ENCODE data around the gene RASA3.

Gene RASA3

DNA sequence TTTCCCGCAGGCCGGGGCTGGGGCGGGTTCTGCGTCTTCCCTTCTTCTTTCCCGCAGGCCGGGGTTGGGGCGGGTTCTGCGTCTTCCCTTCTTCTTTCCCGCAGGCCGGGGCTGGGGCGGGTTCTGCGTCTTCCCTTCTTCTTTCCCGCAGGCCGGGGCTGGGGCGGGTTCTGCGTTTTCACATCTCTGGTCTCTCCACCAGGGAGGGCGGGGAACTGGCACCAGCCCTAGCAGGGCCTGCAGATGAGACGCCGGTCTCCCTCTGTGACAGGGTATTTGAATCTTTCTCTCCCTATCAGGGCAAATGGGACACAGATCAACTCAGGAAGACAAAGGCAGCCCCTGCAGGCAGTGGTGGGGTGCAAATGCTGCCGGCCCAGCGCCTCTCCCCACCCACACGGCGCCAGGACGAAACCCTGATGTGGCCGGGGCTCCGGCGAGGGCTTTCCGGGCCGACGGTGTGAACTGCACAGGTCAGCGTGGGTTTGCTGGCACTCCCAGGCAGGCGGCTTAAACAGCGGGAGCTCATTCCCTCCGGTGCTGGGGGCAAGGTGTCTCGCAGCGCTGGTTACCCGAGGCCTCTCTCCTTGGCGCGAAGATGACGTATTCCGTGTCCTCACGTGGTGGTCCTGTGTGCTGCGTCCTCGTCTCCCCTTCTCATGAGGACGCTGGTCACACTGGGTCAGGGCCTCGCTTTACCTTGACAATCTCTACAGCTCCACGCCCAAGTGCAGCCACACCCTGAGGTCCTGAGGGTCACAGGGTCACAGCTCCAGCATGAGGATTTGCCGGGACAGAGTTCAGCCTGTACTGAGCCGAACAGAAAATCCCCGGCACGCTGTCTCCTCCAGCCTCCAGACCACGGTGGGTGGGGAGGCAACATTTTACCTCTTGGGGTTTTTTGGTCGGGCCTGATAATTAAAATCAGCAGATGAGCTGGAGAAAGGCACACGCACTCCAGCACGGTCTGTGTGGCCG lies 157.8 kb downstream of the RASA3 start:
- no peak for DNase-seq

DNA sequence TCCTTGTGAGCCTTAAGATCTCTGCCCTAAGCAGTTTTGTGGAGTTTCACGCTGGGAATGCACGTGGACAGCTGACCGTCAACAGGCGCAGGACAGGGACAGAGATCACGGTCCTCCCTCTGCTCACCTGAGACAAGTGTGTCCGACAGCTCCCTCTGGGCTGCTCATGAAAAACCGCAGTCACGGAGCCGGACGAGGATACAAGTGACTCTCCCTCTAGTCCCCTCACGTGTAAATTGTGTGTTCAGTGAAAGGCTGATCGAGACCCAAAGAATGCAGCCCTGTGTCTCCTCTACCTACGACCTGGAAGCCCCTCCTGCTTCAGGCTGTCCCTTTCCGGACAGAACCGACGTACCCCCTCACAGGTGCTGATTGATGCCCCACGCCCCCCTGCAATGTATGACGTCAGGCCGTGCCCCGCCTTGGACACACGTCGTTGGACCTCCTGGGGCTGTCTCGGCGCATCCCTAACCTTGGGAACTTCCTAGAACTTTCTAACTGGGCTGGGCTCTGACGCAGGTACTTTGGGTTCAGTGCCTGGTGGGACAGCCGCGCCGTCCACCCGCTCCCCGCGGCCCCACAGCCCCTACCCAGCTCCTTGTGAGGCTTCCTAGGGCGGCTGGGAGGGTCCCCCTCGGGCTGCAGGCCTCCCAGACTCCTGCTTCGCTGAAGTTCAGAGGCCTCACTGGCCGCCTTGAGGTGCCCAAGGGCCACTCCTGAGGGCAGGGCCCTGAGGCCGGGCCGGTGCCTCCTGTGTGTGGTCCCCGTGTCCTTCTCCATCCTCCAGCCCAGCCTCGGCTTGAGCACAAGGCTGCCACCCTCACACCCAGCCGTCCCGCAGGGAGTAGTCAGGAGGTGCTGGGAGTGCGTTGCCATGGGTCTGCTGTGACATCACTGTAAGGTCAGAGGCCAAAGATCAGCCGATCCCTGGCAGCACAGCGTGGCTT lies 158.9 kb downstream of the RASA3 start, which contains the start of gene C13orf46:
C13orf46 (minus strand) TSS at position 859 of the 947 bp plus-strand sequence; CDS start at position 780, 79 bp downstream.
- no peak for DNase-seq

DNA sequence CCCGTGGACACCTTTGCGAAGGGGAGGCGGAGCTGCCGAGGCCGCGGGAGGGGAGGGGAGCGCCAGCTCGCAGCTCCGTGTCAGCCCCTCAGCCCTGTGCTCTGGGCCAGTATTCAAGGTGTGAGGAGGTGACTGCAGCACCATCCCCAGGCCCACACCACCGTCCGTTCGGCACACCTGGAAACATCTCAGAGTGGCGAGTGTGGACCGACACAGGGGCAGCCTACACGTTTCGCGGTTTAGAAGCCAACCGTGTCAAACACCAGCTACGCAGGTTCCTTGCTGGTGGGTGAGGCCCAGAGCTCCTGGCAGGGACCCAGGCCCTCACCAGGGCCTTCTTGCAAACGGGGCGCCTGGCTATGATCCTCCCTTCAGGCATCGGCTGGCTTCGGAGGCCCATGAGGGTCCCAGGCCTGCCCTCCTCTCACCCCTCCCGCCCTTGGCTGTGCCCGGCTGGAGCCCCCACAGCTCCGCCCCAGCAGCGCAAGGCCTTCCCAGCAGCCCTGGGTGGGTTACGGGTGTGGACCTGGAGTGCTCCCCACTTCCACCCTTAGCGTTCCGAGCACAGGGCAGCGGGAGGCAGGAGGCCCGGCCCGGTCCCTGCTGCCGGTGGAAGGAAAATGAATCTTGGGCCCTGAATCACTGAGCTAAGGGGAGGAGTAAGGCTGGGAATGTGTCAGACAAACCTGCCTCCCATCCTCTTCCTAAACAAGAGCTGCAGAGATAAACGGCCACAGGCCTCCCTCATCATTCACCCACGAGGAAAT lies 159.8 kb downstream of the RASA3 start:
- no peak for DNase-seq

DNA sequence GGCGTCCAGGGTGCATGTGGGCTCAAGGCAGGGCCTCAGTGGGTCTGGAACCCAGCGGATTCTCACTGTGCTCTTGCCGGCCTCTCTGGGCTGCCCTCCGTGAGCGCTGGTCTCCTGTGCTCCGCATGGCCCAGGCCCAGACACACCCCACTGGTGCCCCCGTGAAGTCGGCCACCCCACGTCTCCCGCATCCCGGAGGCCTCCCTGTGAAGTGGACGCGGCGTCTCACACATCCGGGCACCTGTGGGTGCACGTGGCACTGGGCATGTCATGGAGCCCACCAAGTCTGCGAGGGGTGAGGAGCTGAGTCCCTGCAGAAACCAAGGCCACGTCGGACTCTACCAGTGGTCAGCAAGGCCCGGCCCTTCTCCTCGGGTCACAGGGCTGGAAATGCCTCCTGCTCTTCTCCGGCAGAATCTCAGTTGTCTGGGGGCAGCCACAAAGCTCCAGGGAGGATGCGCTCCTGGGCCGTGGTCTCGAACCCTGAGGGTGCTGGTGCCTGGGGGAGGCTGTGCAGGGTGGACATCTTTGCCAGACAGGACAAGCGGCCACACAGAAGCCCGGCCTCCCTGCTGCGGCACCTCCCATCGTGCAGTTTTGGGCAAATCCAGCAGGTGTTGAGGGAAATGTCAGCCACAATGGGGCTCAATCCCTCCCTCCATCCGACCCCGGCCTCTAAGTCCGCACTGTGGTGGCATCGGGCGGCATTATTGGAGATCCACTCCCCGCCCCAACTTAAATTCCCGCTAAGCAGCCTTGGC lies 160.8 kb downstream of the RASA3 start:
- DNase-seq: no peak

DNA sequence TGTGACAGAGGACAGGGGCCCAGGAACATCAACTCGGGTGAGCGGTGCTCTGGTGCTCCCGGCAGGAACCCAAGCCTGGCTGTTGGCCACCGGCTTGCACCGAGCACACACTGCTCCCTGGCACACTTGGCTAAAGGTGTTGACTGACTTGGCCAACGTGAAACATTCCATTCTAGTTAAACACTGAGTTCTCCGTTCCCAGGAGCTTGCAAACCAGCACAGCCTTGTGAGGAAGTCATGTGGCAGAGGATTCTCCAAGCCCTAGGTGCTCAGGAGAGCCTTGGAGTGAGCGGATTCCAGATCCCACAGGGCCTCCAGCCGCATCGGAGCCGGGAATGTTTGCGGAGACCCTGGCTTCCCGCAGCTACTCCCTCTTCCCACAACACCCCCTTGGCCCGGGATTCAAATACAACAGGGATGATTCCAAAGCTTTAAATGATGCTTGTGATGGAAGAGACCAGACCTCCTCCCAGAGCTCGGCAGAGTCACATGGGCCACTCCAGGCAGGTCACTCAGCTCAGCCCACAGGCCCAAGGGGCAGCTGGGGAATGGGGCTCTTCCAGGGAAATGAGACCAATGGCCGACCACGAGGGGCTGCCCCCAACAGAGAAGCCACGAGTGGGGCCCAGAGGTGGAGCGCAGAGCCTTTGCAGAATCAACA lies 161.5 kb downstream of the RASA3 start:
- no peak for DNase-seq

DNA sequence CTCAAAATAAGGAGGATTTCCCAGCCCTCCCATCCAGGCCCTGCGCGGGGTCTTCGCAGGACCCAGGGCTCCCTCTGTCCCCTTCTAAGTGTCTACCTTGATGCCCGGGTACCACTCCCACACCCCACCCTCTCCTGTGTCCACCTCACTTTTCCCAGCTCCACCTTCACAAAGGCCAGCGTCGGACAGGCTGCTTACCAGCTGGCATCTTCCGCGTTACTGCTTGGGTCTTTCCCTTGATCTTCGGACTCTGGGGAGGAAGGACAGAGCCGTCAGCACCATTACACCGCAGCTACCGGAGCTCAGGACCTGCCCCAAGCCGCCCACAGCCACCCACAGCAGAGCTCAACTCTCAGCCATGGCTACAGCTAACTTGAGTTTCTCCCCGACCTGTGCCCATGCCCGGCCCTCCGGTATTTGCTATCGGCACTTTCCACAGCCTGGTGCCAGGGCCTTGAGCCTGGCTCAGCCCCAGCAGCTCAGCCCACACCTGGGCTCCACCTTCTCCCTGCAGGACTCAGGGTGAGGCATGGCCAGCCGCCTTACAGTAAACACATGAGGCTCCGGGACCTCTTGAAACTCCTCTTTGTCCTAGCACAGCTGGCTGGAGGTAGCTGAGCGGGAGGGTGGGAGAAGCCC lies 162.3 kb downstream of the RASA3 start:
- no peak for DNase-seq

DNA sequence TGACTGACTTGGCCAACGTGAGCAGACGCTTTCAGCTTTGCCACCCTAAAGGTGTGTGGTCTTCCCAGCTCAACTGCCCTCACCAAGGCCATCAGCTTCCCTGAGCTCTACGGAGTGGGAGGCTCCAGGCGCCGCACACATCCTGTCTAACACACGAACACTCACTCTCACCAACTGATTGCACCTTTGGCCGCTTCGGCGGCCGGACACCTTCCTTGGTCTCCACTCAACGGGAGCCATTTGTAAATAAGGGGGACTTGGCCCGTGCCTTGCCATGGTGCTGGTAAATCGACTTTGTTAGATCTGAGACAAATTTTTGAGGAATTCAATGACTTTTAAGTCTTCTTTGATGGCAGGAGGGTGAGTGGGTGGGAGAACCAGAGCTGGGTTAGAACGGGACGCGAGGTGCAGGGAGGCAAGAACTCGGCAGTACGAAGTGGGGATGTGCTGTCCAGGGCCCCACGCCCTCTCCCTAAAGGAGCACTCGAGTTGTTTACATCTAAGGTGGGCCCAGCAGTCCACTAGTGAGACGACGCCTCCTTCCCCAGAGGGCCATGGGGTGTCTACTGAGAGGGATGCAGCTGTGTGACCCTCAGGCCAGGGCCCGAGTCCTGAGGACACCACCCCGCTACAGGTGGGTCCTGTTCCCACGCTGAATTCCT lies 163.0 kb downstream of the RASA3 start:
- no peak for DNase-seq

DNA sequence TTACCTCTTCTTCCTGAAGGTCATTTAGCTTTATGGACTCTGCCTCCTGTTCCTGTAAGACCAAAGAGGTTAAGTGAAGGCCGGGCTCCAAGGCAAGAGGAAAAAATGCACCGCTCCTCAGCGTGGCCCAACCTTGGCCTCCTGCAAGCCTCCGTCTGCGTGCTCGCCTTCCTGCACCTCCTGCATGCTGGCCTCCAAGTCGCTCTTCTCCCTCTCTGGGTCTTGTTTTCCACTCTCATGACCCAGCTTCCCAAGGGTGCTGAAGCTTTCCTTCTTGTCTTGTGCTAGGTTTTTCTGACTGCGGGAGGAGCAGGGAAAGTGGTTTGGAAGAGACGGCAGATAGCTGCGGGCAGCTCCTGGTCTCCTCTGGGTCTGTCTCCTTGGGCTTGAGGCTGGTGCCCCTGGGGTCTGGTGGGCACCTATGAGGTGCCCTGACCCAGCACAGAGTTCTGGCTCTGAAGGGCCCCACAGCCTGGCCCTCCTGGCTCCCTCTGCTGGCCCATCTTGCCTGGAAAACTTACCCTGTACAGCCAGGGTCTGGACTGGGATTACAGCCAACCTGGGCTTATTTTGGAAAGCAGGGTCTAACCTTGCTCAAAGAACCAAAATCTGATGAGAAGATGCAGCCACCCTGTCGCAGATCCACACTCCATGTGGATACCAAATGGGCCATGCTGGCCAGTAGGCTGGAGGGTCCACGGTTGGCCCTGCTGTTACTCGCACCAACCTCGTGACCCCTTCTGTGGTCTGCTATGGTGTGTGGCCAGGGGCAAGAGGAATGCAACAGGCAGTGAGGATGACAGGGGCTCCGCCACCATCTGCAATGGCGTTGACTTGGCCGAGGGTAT lies 163.7 kb downstream of the RASA3 start:
- DNase-seq: no peak

DNA sequence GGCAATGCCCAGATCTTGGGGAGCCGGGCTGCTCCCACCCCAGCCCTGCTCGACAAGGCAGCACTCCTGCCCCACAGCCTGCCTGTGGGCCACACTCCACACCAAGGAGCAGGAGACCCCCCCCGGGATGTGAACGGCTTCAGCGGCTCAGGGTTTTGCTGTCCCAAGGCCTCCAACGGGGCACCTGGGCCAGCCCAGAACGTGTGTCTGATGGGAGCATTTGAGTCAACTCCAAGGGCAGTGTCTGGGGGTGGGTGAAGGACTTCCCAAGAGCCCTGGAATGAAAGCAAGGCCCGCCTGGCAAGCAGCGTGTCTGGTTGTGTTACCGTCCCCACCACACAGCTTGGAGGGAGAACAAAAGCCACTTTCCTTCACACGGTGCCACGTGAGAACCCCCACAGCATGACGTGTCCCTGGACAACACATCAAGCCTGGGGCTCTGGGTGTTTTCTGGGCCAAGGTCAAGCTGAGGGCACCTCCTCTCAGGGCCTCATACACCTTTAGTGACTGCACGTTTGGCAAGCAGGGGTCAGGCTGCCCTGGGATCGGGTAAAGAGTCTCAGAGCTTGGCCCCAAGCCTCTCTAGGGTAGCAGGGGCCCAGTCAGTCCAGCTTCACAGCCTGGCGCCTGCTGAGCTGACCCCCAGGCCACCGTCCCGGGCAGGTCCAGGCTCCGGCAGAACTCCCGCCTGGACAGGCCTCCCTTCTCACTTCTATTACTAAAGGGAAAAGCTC lies 164.5 kb downstream of the RASA3 start:
- no peak for DNase-seq

DNA sequence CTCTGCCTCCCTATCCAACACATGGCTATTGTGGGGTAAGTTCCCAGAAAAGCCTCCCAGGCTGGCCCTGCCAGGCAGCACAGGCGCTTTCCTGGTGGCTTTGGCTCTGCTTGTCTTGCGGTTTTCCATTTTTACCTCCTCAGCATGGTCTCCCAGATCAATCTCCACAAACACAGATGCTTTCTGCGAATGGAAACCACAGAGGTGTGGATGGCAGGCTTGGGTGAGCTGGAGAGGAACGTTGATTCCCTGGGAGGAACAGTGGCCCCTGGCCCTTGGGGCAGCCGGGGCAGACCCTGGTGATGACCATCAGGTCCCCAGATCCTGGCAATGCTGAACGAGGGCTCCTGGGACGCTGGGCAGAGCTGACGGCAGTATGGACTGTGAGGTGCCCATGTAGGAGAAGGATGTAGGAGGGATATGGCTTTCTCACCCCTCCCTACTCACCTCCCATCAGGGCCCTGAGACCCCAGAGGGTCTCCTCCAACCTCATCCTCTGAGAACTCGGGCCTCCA lies 165.2 kb downstream of the RASA3 start:
- no peak for DNase-seq

DNA sequence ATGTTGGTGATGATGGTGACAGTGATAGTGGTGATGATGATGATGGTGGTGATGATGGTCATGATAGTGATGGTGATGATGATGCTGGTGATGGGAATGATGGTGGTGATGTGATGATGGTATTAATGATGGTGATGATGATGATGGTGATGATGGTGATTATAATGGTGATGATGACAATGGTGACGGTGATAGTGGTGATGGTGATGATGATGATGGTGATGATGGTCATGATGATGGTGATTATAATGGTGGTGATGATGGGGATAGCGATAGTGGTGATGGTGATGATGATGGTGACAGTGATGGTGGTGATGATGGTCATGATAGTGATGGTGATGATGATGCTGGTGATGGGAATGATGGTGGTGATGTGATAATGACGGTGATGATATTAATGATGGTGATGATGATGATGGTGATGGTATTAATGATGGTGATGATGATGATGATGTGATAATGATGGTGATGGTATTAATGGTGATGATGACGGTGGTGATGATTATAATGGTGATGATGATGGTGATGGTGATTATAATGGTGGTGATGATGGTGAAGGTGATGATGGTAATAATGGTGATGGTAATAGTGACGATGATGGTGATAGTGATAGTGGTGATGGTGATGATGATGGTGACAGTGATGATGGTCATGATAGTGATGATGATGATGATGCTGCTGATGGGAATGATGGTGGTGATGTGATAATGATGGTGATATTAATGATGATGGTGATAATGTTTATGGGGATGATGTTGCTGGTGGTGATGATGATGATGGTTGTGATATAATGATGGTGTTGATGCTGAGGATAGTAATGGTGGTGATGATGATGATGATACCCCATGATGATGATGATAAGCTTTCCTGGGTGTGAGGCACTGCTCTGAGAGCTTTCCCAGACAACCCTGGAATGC lies 166.2 kb downstream of the RASA3 start:
- no peak for DNase-seq

DNA sequence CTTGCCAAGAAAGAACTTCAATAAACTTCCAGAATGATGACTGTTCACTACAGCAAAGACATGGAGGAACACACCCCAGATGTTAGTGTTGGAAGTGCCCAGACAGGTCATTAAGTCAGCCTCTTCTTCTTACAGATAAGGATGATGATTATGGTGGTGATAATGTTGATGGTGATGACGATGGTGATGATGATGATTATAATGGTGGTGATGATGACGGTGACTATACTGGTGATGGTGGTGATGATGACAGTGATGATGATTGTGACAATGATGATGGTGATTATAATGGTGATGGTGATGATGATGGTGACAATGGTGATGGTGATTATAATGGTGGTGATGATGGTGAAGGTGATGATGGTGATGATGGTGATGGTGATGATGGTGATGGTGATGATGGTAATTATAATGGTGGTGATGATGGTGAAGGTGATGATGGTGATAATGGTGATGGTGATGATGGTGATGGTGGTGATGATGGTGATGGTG lies 167.0 kb downstream of the RASA3 start:
- no peak for DNase-seq

DNA sequence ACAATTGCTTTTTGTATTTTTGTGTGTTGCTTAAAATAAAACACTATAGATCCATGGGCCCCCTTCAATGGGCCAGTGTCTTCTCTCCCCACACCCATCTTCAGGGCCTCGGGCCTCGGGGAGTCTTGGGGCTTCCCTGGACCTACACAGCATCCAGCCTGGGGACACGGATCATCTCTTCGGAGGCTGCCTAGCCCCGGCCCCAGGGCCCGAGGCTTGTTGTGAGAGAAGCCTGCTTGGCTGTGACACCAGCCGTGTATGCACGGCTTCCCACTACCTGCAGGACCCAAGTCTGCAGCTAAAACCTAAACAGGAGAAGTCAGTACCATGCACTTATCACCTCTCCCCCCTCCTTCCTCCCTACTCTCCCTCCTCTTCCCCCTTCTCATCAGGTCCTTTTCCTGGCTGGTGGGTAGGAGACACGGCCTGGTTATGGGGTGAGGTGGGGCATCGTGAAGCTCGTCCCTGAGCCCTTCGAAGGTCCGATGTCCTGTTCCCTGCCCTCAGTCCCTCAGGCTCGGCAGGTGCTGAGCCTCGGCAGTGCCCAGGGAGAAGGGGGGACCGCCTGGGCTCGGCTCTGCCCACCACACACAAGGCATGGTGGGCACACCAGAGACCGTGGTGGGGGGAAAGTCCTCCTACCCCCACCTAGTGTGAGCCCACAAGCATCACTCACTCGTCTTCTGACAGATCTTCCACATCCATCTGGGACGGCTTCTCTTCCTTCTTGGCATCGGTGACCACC lies 168.0 kb downstream of the RASA3 start:
- no peak for DNase-seq

DNA sequence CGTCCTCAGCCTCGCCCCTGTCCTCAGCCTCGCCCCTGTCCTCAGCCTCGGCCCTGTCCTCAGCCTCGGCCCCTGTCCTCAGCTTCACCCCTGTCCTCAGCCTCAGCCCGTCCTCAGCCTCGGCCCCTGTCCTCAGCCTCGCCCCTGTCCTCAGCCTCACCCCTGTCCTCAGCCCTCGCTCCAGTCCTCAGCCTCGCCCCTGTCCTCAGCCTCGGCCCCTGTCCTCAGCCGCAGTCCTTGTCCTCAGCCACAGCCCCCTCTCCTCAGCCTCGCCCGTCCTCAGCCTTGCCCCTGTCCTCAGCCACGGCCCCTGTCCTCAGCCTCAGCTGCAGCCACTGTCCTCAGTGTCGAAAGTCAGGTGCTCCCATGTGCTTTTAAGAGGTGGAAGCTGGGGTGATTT lies 169.0 kb downstream of the RASA3 start:
- DNase-seq: no peak

DNA sequence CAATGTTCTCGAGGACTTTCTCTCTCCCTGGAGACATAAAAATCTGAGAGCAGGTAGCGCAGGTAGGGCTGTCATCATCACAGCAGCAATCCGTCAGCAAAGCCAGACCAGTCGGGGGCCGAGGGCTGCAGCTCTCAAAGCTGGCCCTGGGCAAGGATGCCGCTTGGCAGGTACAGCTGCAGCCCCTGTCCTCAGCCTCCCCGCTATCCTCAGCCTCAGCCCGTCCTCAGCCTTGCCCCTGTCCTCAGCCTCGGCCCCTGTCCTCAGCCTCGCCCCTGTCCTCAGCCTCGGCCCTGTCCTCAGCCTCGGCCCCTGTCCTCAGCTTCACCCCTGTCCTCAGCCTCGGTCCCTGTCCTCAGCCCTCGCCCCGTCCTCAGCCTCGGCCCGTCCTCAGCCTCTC lies 169.4 kb downstream of the RASA3 start:
- DNase-seq: no peak

DNA sequence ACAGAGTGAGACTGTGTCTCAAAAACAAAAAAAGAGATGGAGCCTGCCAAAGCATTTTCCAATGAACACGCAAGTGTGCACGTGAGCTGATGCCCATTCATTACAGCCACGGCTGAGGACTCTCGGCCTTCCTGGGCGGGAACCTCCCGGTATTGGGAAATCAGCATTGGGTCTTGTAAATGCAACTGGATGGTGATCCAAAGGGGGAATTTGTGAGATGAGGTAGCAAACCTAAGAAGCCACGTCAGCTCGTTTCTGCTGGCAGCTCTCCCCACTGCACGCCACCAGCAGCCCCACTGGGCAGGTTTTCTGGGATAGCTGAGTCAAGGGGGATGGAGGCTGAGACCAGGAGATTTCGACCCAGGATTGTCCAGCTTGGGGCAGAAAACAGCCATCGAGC lies 170.0 kb downstream of the RASA3 start:
- DNase-seq: no peak

All from activated T-cell treated with anti-CD3 and anti-CD28 coated beads, Interleukin-2, amount 50 U/mL, for 48 hours (primary cell).